Activated T-helper 9 cell treated with anti-CD3 and anti-CD28 coated beads, Interleukin-2, amount 50 U/mL, for 16 hours (primary cell): ENCODE data around the gene DYNC2H1.

Source experiments
- DNase-seq: peaks from one replicate; pipeline ENCODE4 v3.0.0-alpha.2; 2020; ENCODE audit warnings: low read depth

DYNC2H1 gene

DNA sequence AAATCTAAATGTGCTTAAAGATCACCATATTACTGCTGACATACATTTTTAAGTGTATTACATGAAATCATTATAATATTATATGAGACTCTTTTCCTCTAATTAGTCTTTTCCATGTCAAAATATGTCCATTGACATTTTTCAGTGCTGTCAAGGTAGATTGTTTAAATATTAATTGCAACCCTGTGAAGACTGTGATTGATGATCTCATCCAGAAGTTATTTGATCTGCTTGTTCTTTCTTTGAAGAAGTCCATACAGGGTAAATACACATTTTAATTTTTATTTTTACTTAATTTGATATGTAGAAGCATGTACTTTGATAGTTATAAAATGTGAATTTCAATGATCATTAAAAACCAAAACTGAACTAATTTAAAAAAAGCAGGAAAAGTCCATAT, 38.4 kb downstream of the DYNC2H1 start:
- no peak for DNase-seq

DNA sequence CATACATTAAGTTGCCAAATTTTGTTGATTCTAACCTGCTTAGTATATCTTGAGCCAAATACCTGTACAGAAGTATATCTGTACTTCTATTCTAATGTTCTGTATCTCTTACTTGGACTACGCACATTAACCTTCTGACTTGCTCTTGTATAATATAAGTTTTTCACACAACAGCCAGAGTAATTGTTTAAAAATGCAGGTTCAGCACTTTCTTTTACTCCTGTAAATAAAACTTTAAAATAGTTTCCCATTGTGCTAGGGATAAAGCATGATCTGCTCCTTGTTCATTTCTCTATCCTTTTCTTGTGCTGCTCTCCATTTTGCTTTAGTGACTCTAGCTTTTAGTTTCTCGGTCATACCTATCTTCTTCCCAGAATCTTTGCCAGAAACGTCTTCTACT, 48.3 kb downstream of the DYNC2H1 start:
- DNase-seq: no peak

DNA sequence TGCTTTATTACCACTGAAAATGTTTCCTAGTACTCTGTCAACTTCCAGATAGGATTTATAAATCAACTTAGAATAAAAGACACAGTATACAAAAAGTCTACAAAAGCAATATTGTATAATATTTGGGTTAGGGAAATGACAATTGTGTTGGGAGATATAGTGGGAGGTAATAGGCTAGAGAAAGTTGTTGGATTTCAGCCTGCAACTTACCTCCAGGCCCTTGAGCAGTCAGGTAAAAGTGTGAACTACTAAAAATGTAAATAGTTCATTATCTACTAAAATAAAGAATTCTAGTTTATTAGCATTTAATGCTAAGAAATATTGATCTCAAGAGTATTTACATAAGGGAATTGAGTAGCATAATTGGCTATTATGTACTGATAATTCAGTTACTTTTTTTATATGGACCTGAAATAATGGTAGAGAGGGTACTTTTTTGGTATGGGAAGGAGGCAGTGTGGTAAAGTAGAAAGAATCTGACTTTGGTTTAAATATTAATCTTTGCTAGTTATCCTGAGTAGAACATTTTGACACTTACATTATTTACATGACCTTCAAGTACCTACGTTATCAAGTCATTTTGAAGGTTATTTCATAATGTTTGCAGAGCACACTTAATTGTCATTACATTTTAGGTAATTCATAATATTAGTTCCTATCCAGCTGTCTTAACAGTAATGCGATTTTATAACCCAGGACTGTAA, 55.0 kb downstream of the DYNC2H1 start:
- DNase-seq: no peak

GRCh38 chr11:103167166-103167565, 57.9 kb downstream of the DYNC2H1 start:
- no peak for DNase-seq

DNA sequence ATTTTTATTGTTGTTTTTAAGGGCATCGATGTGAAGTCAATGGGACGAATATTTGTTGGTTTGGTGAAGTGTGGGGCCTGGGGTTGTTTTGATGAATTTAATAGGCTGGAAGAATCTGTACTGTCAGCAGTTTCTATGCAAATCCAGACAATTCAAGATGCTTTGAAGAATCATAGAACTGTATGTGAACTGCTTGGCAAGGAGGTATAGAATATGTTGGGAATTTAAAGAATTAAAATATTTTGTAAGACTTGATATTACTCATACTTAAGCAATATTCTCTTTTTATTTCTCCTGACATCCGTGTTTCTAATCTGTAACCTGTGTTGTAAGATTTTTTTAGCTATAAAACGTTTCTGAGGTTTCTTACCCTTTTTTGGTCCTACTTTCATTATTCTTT, 61.6 kb downstream of the DYNC2H1 start:
- no peak for DNase-seq

GRCh38 chr11:103175461-103176129, 66.4 kb downstream of the DYNC2H1 start:
- DNase-seq: no peak

DNA sequence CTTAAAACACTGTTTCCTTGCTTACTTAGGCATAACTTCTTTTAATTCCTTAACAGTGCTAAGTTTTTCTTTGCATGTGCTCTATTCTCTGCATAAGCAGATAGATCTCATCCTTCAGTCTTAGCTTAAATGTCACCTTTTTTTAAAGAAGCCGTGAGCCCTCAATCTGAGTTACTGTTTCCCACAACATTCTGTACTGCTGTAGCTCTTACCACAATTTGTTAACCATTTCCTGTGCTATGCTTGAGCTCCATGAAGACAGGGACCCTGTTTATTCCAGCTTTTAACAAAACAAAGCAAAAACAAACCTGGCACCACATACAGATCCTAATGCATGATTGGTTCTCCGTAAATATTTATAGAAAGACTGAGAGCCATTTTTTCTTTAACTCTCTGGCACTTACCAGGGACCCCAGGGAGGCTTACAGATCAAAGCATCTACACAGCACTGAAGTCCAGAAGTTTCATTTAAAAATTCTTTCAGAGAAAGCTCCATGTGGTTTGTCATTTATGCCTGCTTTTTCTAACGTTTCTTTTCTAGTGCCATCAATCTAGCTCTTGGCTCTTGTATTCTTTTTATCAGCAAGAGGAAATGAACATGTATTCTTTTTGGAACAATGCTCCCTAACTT, 74.9 kb downstream of the DYNC2H1 start:
- DNase-seq: no peak

DNA sequence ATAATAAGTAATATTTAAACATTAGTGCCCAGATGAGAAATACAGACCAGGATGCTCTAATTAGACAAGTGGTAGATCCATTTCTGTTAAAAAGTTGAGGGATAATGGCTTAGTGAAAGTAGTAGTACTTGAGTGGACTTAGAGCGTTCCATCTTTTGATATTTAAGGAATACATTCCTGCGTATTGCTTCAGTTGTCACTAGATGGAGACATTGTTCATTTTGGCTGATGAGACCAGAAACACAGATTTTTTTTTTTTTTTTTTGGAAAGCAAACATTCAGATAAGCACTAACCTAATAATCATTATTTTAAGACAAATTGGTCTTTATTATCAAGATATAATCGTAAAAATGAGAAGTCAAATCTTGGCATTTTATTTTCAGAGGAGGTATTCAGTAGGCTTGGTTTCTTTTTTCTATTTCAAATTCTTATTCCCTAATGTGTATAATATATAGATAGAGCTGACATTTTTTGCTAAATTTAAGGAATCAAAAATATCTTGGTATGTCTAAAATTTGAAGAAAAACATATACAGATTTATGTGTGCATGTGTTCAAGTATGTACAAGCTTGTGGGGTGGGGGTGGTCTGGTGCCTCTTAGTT, 92.9 kb downstream of the DYNC2H1 start:
- no peak for DNase-seq

DNA sequence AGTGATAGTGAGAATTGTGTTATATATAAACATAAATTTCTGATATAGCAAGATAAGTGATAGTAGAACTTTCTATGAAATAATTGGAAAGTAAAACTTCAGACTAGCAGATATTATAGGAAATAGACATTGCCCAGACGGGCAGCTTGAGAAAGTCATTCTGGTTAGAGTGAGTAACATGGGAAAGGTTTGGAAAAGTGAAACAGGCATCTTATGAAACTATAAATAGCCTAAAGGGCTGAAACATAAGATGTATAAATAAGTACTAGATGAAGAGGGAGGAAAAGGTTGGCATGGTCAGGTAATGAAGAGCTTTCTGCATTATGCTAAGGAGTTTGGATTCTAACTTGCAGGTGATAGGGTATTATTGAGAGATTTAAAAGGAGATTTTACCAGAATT, 101.3 kb downstream of the DYNC2H1 start:
- no peak for DNase-seq

- no peak for DNase-seq
These were observed 106.6 kb downstream of the DYNC2H1 start for GRCh38 chr11:103215812-103216211.

DNA sequence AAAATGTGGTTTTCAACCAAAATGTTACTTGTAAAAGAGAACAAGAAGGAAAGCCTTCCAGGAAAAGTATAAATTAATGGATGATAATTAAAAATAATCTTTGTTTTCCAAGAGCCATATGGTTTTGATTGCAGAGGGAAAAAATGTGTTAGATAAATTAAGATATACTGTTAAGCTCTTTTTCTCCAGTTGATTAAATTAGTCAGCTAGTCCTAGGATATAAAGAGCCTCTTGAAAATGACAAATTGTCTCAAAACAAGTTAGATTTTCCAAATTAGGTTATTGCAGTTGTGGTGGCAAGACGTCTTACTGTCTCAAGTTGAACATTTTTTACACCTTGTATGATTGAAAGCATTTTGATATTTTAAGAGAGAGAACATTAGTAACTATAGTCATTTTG, 110.9 kb downstream of the DYNC2H1 start:
- DNase-seq: no peak

GRCh38 chr11:103222806-103223205, 113.6 kb downstream of the DYNC2H1 start:
- DNase-seq: no peak

DNA sequence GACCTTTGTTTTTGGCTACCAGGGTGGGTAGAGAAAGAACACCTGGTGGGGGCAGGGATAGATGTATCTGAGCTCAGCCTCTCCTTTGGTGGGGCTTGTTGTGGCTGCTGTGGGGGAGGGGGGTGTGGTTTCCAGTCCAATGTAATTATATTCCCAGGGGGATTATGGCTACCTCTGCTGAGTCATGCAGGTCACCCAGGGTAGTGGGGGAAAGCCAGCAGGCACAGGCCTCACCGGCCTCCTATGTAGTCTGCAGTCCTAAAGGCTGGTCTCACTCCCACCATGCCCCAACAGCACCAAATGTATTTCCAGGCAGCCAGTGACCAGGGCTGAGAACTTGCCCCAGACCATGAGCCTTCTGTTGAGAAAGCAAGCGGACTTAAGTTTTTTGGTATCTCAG, 119.6 kb downstream of the DYNC2H1 start:
- no peak for DNase-seq

DNA sequence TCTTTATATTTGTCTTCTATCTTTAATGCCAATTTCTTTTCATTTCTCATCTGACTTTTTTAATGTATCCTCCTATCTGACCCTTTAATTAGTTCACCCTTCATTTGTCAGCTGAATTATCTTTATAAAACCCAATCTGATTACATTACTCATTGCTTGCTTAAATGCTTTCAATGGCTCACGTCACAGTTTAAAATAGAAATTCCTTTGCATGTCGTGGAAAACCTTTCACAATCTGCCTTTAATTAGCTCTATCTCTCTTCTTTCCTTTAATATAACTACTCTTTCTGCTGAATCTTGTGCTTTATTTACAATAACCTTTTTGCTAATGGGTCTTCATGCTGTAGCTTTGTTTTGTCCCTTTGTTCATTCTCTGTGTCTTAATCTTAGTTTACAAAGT, 125.7 kb downstream of the DYNC2H1 start:
- no peak for DNase-seq

GRCh38 chr11:103241574-103241973, 132.3 kb downstream of the DYNC2H1 start:
- no peak for DNase-seq

DNA sequence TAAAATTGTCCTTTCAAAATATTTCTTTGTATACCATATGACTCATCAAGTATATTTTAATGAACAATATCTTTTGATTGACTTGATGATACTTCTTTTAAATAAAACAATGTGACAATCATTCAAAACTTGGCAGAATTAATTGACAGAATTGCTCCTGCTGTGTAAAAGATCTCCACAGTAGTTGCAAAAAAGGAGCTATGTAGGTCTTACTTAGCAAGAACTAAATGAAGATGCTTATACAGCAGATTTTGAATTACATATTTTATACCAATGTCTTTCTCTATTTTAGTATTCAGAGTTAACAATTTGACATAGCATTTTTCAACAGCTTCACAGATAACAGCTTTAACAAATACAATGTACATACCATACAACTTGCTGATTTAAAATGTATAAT, 144.9 kb downstream of the DYNC2H1 start:
- DNase-seq: no peak

GRCh38 chr11:103257360-103257759, 148.1 kb downstream of the DYNC2H1 start:
- no peak for DNase-seq

DNA sequence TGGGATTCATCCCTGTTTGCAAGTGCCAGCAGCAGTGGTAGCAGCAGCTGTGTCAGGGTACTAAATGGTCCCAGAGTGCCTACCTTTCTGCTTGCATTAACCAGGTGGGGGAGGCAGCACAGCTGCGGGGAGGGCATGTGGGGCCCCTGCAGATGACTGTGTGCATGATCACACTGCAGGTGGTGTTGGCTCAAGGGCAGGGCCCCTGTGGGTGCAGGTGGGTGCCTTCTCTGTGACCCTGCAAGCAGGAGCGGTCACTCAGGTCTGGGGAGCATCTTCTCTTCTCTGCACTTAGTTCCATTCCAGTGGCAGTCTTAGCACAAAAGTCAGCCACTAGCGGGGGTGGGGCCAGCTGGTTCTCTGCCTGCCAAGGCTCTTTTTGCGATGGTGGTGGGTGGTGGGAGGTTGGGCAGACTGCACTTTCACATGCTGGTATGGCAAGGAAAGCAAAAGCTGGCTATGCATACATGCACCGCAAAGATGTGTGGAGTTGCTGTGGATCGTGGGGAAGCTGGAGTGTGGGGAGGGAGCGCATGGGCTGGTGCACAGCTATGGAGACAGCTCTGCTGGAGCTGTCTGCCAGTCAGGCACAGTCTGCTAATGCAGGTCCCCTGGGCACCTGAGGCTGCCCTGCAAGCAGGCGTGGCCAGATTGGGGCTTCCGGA, 157.1 kb downstream of the DYNC2H1 start:
- DNase-seq: no peak

DNA sequence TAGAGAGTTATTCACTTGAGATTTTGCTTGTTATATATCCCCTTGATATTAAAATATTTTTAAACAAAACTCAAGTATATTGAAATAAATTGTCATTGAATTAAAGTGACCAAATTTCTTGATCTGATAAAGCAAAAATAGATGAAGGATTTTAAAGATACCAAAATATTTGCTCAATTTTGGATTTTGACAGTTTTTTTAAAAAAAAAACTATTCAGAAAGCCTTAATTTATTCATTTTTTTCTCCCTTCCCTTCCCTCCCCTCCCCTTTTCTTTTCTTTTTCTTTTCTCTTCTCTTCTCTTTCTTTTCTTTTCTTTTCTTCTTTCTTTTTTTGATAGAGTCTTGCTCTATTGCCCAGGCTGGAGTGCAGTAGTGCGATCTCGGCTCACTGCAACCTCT, 163.7 kb downstream of the DYNC2H1 start:
- no peak for DNase-seq

GRCh38 chr11:103274025-103274424, 164.8 kb downstream of the DYNC2H1 start:
- no peak for DNase-seq

- DNase-seq: no peak
These were observed 170.6 kb downstream of the DYNC2H1 start for GRCh38 chr11:103279821-103280220.

DNA sequence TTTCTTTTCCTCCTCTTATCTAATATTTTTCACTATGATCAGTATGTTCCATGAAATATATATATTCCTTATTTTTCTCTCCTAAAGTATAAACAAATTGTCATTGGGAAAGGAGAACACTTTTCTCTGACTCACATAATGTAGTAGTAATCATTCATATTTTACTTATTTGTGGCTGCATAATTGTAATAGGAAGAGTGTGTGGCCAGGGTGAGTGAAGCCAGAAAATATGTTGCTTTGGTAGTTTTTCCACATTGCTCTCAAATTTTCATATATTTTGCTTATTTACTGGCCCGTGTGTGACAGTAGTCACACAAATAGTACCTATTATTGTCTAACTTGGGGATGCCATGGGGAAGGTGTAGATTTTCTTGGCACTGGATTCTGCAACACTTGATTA, 172.1 kb downstream of the DYNC2H1 start:
- DNase-seq: no peak

GRCh38 chr11:103284260-103284659, 175.0 kb downstream of the DYNC2H1 start:
- DNase-seq: no peak
